ENCODE data around the gene MED15.

DNA sequence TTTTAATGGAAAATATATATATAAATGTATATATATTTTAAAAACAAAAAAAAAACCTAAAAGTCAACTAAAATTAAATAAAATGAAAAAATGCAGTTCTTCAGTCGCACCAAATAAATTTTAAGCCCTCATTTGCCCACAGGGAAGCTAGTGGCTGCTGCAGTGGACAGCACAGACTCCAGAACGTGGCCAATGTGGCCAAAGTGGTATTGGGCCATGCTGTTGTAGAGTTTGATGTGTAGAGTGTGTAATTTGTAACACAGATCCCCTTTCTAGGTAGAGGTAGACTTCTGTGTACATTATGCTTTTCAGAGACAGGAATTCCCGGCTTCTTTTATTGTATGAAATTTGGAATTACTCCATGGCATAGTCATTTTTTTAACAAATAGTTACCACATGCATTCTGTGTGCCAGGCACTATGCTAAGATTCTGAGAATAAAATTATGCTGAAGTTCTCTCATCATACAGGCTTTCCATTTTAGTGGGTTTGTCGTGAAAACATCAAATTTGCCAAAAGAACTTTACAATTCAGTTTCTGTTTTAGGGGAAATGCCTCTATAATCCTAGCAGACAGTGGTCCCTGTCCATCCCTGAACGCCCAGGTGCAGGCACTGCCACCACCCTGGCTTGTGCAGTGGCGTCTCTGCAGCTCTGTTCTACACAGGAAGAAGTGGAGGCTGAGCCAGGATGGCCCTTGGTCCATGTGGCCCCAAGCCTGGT is 68.5 kb downstream of the MED15 start:
- no peak for TF ChIP-seq POLR2AphosphoS5 (IDR thresholded peaks at IDR 0.05; ENCODE audit: borderline replicate concordance, low read depth, low read length)
- no peak for TF ChIP-seq EZH2 (IDR thresholded peaks at IDR 0.05)

Measured in SK-N-MC (cell line).